Measurements from ENCODE around the gene CCDC91. TPM values are rescaled to one million over a fixed set of nuclear protein-coding genes. Genes with fewer than 3 reads are reported as not detected.
"Not testable (repeated sequence)": the region's sequence is repeated elsewhere in the genome, so short reads cannot be mapped to it uniquely, and the experiment has no call there.

CCDC91 gene
- total RNA-seq, 6 donors from 2014 or later = 27.7 to 77.5 (median 30.2) TPM

GRCh38 chr12:28258998-28259397 lies 68.7 kb downstream of the CCDC91 start:
- Histone ChIP-seq H3K9me3 (no peaks in the 10 kb centered on the region), H3K27me3 (no peaks in the 10 kb centered on the region), H3K27ac (no peak overlapping the region), H3K4me3 (no peak overlapping the region), H3K4me1 (no peaks in the 10 kb centered on the region), H3K36me3 (no peaks in the 10 kb centered on the region)
- TF ChIP-seq POLR2AphosphoS5 (IDR thresholded peaks at IDR 0.05) (no peak), CTCF (IDR thresholded peaks at IDR 0.05) (no peak), EP300 (IDR thresholded peaks at IDR 0.05) (no peak), POLR2A (IDR thresholded peaks at IDR 0.05) (no peak)
- DNase-seq (no peak), ATAC-seq (ENCODE audit: low FRiP score in 2 of 2) (no peak)
- 97 to 100% methylated on average over 1 of the region's 1 CpG for WGBS, 2 donors

- peaks cover 0 to 1% (median 0%) of the 10 kb centered on the region in 4 donors for H3K36me3 ChIP-seq
- ATAC-seq (ENCODE audit: low FRiP score in 2 of 2) (no peak), DNase-seq (no peak)
- 86 to 91% methylated on average over 2 of the region's 2 CpGs for WGBS, 2 donors
- H3K27me3 ChIP-seq = no peaks in the 10 kb centered on the region
- H3K27ac ChIP-seq = no peak overlapping the region
- TF ChIP-seq EP300 (IDR thresholded peaks at IDR 0.05) = no peak
- TF ChIP-seq POLR2AphosphoS5 (IDR thresholded peaks at IDR 0.05) = no peak
- TF ChIP-seq POLR2A (IDR thresholded peaks at IDR 0.05) = no peak
- no peaks in the 10 kb centered on the region for H3K4me1 ChIP-seq
- H3K4me3 ChIP-seq = no peak overlapping the region
- peaks cover 0 to 3% (median under 1%) of the 10 kb centered on the region in 4 donors for H3K9me3 ChIP-seq
Observed at GRCh38 chr12:28265435-28266042, 75.3 kb downstream of the CCDC91 start.

DNA sequence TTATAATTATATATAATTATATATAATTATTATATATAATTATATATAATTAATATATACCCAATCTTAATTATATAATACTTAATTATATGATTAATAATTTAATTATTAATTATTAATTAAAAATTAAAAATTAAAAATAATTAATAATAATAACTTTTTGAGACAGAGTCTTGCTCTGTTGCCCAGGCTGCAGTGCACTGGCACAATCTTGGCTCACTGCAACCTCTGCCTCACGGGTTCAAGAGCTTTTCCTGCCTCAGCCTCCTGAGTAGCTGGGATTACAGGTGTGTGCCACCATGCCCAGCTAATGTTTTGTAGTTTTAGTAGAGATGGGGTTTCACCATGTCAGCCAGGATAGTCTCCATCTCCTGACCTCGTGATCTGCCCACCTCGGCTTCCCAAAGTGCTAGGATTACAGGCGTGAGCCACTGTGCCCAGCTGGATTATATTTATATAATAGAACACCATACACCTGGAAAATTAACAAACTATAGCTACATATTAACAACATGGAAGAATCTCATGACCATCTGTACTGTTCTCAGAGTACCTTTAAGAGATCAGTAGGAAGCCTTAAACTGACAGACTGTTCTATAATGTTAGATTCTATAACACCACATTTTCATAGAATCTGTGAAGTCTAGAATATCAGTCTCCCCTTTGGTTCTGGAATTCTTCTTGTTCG lies 77.8 kb downstream of the CCDC91 start:
- H3K4me3 ChIP-seq; H3K36me3 ChIP-seq; H3K27me3 ChIP-seq; DNase-seq; ATAC-seq (ENCODE audit: low FRiP score in 2 of 2); H3K4me1 ChIP-seq; H3K27ac ChIP-seq: not testable (repeated sequence)
- peaks cover 0 to 16% (median 10%) of the 10 kb centered on the region in 4 donors for H3K9me3 ChIP-seq
- 97 to 99% methylated on average over 5 of the region's 5 CpGs for WGBS, 2 donors

- TF ChIP-seq EP300 (IDR thresholded peaks at IDR 0.05) = no peak
- no peak for TF ChIP-seq POLR2A (IDR thresholded peaks at IDR 0.05)
Observed at GRCh38 chr12:28268608-28269229, 78.5 kb downstream of the CCDC91 start.

GRCh38 chr12:28269851-28270250 lies 79.6 kb downstream of the CCDC91 start:
- H3K27ac ChIP-seq = no peak overlapping the region
- H3K27me3 ChIP-seq = no peaks in the 10 kb centered on the region
- H3K36me3 ChIP-seq = peaks cover 0 to 7% (median 1%) of the 10 kb centered on the region in 4 donors
- no peaks in the 10 kb centered on the region for H3K4me1 ChIP-seq
- ATAC-seq (ENCODE audit: low FRiP score in 2 of 2) (no peak), DNase-seq (no peak)
- 92 to 100% methylated on average over 1 of the region's 1 CpG for WGBS, 2 donors
- H3K9me3 ChIP-seq = peaks cover 0 to 16% (median 10%) of the 10 kb centered on the region in 4 donors
- no peak for TF ChIP-seq POLR2AphosphoS5 (IDR thresholded peaks at IDR 0.05)
- no peak for TF ChIP-seq EP300 (IDR thresholded peaks at IDR 0.05)
- no peak for TF ChIP-seq POLR2A (IDR thresholded peaks at IDR 0.05)
- no peak for TF ChIP-seq CTCF (IDR thresholded peaks at IDR 0.05)
- no peak overlapping the region for H3K4me3 ChIP-seq

More at GRCh38 chr12:28268608-28269229, 78.5 kb downstream of the CCDC91 start:
- H3K4me1 ChIP-seq = no peaks in the 10 kb centered on the region
- ATAC-seq (ENCODE audit: low FRiP score in 2 of 2) (no peak), DNase-seq (no peak)
- H3K4me3 ChIP-seq = no peak overlapping the region
- H3K27me3 ChIP-seq = no peaks in the 10 kb centered on the region
- peaks cover 0 to 7% (median 1%) of the 10 kb centered on the region in 4 donors for H3K36me3 ChIP-seq
- 86 to 98% methylated on average over 3 of the region's 3 CpGs for WGBS, 2 donors
- no peak overlapping the region for H3K27ac ChIP-seq
- peaks cover 0 to 16% (median 10%) of the 10 kb centered on the region in 4 donors for H3K9me3 ChIP-seq

DNA sequence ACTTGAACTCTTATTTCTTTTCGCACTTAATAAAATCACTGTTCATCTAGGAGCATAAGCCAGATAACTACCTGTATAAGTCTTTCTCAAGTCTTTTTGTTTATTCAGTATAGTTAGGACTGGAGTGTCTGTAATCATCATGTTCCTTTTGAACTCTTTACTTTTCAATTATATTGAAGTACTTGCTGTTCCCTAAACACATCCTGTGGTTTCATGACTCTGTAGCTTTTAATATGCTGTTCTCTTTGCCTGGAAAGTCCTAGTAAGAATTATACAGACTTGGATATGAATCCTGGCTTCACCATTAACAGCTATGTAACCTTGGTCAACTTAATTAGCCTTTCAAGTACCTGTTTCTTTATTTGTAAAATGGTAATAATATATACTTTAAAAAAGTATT lies 88.2 kb downstream of the CCDC91 start:
- Histone ChIP-seq H3K9me3 (no peaks in the 10 kb centered on the region), H3K27me3 (no peaks in the 10 kb centered on the region), H3K27ac (no peak overlapping the region), H3K36me3 (no peaks in the 10 kb centered on the region), H3K4me3 (no peak overlapping the region), H3K4me1 (peaks cover 0 to 4% (median 0%) of the 10 kb centered on the region in 4 donors)
- DNase-seq = no peak
- WGBS, 2 donors = 61 to 72% methylated on average over 1 of the region's 1 CpG
- no peak for ATAC-seq (ENCODE audit: low FRiP score in 2 of 2)
- no peak for TF ChIP-seq CTCF (IDR thresholded peaks at IDR 0.05)
- TF ChIP-seq EP300 (IDR thresholded peaks at IDR 0.05) = no peak
- TF ChIP-seq POLR2AphosphoS5 (IDR thresholded peaks at IDR 0.05) = no peak
- no peak for TF ChIP-seq POLR2A (IDR thresholded peaks at IDR 0.05)
